GM12872 (cell line): ENCODE measurements around the gene DIPK2A.

ENCODE experiments used
- TF ChIP-seq, protein P1 (sequence below): IDR thresholded peaks from 3 replicates; pipeline ENCODE4 v1.5.1; 2011; ENCODE audit warnings: low read depth, mild to moderate bottlenecking, low read length, moderate library complexity; ENCODE audit not compliant: insufficient read depth

Gene DIPK2A

GRCh38 chr3:143998266-143998665 lies 26.6 kb downstream of the DIPK2A start:
- TF ChIP-seq, protein P1, sequence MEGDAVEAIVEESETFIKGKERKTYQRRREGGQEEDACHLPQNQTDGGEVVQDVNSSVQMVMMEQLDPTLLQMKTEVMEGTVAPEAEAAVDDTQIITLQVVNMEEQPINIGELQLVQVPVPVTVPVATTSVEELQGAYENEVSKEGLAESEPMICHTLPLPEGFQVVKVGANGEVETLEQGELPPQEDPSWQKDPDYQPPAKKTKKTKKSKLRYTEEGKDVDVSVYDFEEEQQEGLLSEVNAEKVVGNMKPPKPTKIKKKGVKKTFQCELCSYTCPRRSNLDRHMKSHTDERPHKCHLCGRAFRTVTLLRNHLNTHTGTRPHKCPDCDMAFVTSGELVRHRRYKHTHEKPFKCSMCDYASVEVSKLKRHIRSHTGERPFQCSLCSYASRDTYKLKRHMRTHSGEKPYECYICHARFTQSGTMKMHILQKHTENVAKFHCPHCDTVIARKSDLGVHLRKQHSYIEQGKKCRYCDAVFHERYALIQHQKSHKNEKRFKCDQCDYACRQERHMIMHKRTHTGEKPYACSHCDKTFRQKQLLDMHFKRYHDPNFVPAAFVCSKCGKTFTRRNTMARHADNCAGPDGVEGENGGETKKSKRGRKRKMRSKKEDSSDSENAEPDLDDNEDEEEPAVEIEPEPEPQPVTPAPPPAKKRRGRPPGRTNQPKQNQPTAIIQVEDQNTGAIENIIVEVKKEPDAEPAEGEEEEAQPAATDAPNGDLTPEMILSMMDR: no peak

- TF ChIP-seq, protein P1: no peak
Observed at GRCh38 chr3:144003051-144003450, 31.4 kb downstream of the DIPK2A start.

DNA sequence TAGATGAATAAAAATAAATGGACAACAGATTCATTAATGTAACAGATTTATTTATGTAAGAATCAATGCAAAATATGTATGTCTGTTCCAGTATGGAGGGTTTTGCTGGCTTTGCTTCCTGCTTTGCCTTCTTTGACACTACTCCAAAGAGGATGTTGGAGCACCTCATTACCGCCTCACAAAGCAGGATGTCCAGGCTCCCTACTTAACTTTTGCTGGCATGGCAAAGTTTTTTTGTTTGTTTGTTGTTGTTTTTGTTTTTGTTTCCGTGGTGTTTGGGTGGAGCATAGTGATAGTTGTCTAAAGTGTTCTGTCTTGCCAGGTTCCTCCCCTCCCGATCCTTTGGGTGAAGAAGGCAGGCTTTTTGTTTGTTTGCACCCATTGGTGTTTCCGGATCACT lies 38.7 kb downstream of the DIPK2A start:
- TF ChIP-seq, protein P1: no peak

- TF ChIP-seq, protein P1: no peak
Observed at GRCh38 chr3:144011251-144011799, 39.7 kb downstream of the DIPK2A start.

- TF ChIP-seq, protein P1: no peak
Observed at GRCh38 chr3:144015133-144015532, 43.5 kb downstream of the DIPK2A start.

DNA sequence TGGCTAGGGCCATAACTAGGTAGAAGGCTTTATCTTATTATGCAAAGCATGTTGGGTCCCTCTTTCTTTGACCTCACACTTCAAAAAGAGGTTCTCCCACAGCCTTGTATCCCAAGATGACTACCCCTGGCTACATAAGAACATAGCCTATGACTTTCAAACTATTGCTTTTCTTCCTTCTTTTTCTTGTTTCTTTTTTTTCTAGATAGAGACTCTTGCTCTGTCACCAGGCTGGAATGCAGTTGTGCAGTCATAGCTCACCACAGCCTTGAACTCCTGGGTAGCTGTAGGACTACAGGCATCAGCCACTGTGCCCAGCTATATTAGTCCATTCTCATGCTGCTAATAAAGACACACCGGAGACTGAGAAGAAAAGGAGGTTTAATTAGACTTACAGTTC lies 47.2 kb downstream of the DIPK2A start:
- TF ChIP-seq, protein P1: no peak
